GM23338 (cell line): ENCODE data around the gene DHX8.

Experiments used
- EZH2 ChIP-seq: fragments of 200-600 bp; sonication (generic); IDR thresholded peaks from one replicate; pipeline ENCODE4 v1.8.0; 2017; ENCODE audit warnings: antibody characterized with exemption, mild to moderate bottlenecking, low read depth; ENCODE audit not compliant: unreplicated experiment
- TF ChIP-seq, protein P1 (sequence below), 2 experiments: fragments of 200-600 bp in 1 of 2; sonication (generic) in 1 of 2; conservative IDR thresholded peaks; 2 replicates each; pipeline versions ENCODE4 v1.5.1 to v1.6.1; 2016 to 2017; ENCODE audit warnings: antibody characterized with exemption in 2 of 2, low read depth in 2 of 2, mild to moderate bottlenecking in 2 of 2, moderate library complexity in 1 of 2

DNA sequence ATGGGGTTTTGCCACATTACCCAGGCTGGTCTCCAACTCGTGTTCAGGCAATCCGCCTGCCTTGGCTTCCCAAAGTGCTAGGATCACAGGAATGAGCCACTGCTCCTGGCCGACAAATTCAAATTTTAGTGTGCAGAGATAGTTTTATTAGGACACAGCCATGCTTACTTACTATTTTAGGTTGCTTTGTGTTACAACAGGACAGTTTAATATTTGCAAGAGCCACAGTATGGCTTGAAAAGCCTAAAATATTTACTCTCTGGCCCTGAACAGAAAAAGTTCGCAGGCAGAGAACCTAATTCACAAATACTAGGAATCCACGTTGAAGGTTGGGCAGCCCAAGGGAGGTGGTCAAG lies 75.0 kb downstream of the DHX8 start:
- TF ChIP-seq, protein P1, sequence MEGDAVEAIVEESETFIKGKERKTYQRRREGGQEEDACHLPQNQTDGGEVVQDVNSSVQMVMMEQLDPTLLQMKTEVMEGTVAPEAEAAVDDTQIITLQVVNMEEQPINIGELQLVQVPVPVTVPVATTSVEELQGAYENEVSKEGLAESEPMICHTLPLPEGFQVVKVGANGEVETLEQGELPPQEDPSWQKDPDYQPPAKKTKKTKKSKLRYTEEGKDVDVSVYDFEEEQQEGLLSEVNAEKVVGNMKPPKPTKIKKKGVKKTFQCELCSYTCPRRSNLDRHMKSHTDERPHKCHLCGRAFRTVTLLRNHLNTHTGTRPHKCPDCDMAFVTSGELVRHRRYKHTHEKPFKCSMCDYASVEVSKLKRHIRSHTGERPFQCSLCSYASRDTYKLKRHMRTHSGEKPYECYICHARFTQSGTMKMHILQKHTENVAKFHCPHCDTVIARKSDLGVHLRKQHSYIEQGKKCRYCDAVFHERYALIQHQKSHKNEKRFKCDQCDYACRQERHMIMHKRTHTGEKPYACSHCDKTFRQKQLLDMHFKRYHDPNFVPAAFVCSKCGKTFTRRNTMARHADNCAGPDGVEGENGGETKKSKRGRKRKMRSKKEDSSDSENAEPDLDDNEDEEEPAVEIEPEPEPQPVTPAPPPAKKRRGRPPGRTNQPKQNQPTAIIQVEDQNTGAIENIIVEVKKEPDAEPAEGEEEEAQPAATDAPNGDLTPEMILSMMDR (conservative IDR thresholded peaks at IDR 0.05; ENCODE audit: low read depth in 2 of 2) = no peak
- TF ChIP-seq EZH2 = no peak
